ENCODE measurements around the gene REEP1. TPM values are rescaled to one million over a fixed set of nuclear protein-coding genes. Genes with fewer than 3 reads are reported as not detected.

The REEP1 gene
- total RNA-seq, 2 donors from 2014 or later, result 4.0 to 5.4 TPM

- TF ChIP-seq CTCF (IDR thresholded peaks at IDR 0.05) (no peak), POLR2A (IDR thresholded peaks at IDR 0.05) (no peak)
- ATAC-seq (no peak), DNase-seq (no peak)
- Histone ChIP-seq H3K4me1 (no peaks in the 10 kb centered on the region), H3K4me3 (no peak overlapping the region), H3K27me3 (no peaks in the 10 kb centered on the region), H3K27ac (no peak overlapping the region), H3K9me3 (no peaks in the 10 kb centered on the region), H3K36me3 (replicated peaks in 1 of 2; ENCODE audit: insufficient read depth in 1 of 2, low read depth in 2 of 2) (no peaks in the 10 kb centered on the region)
- intact Hi-C loops (cut with DNase I), result no loop called here
- WGBS, 2 donors, result 92 to 94% methylated on average over 1 of the region's 1 CpG
Measured at GRCh38 chr2:86375623-86376022, 38.2 kb upstream of the REEP1 start.

GRCh38 chr2:86372641-86373502 lies 35.4 kb upstream of the REEP1 start:
- Histone ChIP-seq H3K36me3 (replicated peaks in 1 of 2; ENCODE audit: insufficient read depth in 1 of 2, low read depth in 2 of 2) (no peaks in the 10 kb centered on the region), H3K9me3 (no peaks in the 10 kb centered on the region), H3K27ac (no peak overlapping the region), H3K4me3 (no peak overlapping the region), H3K4me1 (peaks cover 10% of the 10 kb centered on the region), H3K27me3 (no peaks in the 10 kb centered on the region)
- intact Hi-C loops (cut with DNase I), result no loop called here
- peak; percentile 78 for ATAC-seq
- no peak for TF ChIP-seq POLR2A (IDR thresholded peaks at IDR 0.05)
- peak; percentile 30 to 70 (median 57) for TF ChIP-seq CTCF (IDR thresholded peaks at IDR 0.05)
- WGBS, 2 donors, result 14 to 22% methylated on average over 4 of the region's 4 CpGs
- peak; percentile 56 to 67 (median 56) for DNase-seq

- Histone ChIP-seq H3K9me3 (no peaks in the 10 kb centered on the region), H3K4me3 (no peak overlapping the region), H3K36me3 (replicated peaks in 1 of 2; ENCODE audit: insufficient read depth in 1 of 2, low read depth in 2 of 2) (no peaks in the 10 kb centered on the region), H3K27ac (no peak overlapping the region), H3K27me3 (no peaks in the 10 kb centered on the region), H3K4me1 (peaks cover 17% of the 10 kb centered on the region)
- DNase-seq (no peak), ATAC-seq (no peak)
- intact Hi-C loops (cut with DNase I), result no loop called here
- TF ChIP-seq POLR2A (IDR thresholded peaks at IDR 0.05) (no peak), CTCF (IDR thresholded peaks at IDR 0.05) (no peak)
- 43 to 53% methylated on average over 4 of the region's 4 CpGs for WGBS, 2 donors
Measured at GRCh38 chr2:86372133-86372532, 34.7 kb upstream of the REEP1 start.

- ATAC-seq, result no peak
- TF ChIP-seq CTCF (IDR thresholded peaks at IDR 0.05) (no peak), POLR2A (IDR thresholded peaks at IDR 0.05) (no peak)
- H3K27ac ChIP-seq, result no peak overlapping the region
Measured at GRCh38 chr2:86371527-86371926, 34.1 kb upstream of the REEP1 start.

GRCh38 chr2:86370579-86370978 lies 33.2 kb upstream of the REEP1 start:
- no peak for TF ChIP-seq POLR2A (IDR thresholded peaks at IDR 0.05)
- no peak overlapping the region for H3K4me3 ChIP-seq
- no peak overlapping the region for H3K27ac ChIP-seq
- ATAC-seq, result no peak
- DNase-seq, result no peak
- no peaks in the 10 kb centered on the region for H3K9me3 ChIP-seq
- peaks cover 32% of the 10 kb centered on the region for H3K4me1 ChIP-seq
- no peaks in the 10 kb centered on the region for H3K27me3 ChIP-seq
- H3K36me3 ChIP-seq (replicated peaks in 1 of 2; ENCODE audit: insufficient read depth in 1 of 2, low read depth in 2 of 2), result no peaks in the 10 kb centered on the region
- WGBS, 2 donors, result 81 to 87% methylated on average over 3 of the region's 3 CpGs
- intact Hi-C loops (cut with DNase I), result no loop called here

More at GRCh38 chr2:86371527-86371926, 34.1 kb upstream of the REEP1 start:
- no peaks in the 10 kb centered on the region for H3K9me3 ChIP-seq
- peaks cover 23% of the 10 kb centered on the region for H3K4me1 ChIP-seq
- DNase-seq, result no peak
- 43 to 59% methylated on average over 4 of the region's 4 CpGs for WGBS, 2 donors
- no peaks in the 10 kb centered on the region for H3K36me3 ChIP-seq (replicated peaks in 1 of 2; ENCODE audit: insufficient read depth in 1 of 2, low read depth in 2 of 2)
- intact Hi-C loops (cut with DNase I), result no loop called here
- H3K27me3 ChIP-seq, result no peaks in the 10 kb centered on the region
- no peak overlapping the region for H3K4me3 ChIP-seq
